ENCODE results near the gene ULK4.

Gene ULK4

GRCh38 chr3:41419809-41420208 is 542.1 kb downstream of the ULK4 start:
- Histone ChIP-seq H3K79me2 (ENCODE audit: insufficient read depth, low read length) (no peaks in the 10 kb centered on the region), H3K36me3 (ENCODE audit: insufficient read depth, low read length) (no peaks in the 10 kb centered on the region), H3K9me3 (ENCODE audit: insufficient read depth, low read length, severe bottlenecking) (no peaks in the 10 kb centered on the region), H3K27ac (ENCODE audit: low read length) (no peak overlapping the region), H3K9ac (ENCODE audit: low read depth, low read length) (no peak overlapping the region), H2AFZ (ENCODE audit: low read depth, low read length) (no peak overlapping the region), H3K27me3 (ENCODE audit: insufficient read depth, low read length, poor library complexity) (no peaks in the 10 kb centered on the region), H3K4me2 (ENCODE audit: insufficient read depth, low read length) (no peak overlapping the region), H3K4me1 (ENCODE audit: insufficient read depth, low read length) (0 out of 2 replicates have a peak, but pooled peaks cover 2% of the 10 kb centered on the region), H4K20me1 (ENCODE audit: insufficient read depth, low read length) (no peaks in the 10 kb centered on the region), H3K4me3 (ENCODE audit: low read depth in 1 of 2, low read length in 2 of 2) (no peak overlapping the region)
- TF ChIP-seq EZH2 (IDR thresholded peaks at IDR 0.05; ENCODE audit: borderline replicate concordance, low read depth, low read length, severe bottlenecking), result no peak
- TF ChIP-seq, protein P1, sequence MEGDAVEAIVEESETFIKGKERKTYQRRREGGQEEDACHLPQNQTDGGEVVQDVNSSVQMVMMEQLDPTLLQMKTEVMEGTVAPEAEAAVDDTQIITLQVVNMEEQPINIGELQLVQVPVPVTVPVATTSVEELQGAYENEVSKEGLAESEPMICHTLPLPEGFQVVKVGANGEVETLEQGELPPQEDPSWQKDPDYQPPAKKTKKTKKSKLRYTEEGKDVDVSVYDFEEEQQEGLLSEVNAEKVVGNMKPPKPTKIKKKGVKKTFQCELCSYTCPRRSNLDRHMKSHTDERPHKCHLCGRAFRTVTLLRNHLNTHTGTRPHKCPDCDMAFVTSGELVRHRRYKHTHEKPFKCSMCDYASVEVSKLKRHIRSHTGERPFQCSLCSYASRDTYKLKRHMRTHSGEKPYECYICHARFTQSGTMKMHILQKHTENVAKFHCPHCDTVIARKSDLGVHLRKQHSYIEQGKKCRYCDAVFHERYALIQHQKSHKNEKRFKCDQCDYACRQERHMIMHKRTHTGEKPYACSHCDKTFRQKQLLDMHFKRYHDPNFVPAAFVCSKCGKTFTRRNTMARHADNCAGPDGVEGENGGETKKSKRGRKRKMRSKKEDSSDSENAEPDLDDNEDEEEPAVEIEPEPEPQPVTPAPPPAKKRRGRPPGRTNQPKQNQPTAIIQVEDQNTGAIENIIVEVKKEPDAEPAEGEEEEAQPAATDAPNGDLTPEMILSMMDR (IDR thresholded peaks at IDR 0.05; ENCODE audit: borderline replicate concordance, extremely low read depth, low read length, poor library complexity, severe bottlenecking), result no peak
- ATAC-seq (ENCODE audit: insufficient read depth, low read depth) (no peak), DNase-seq (no peak)

- no peaks in the 10 kb centered on the region for H3K27me3 ChIP-seq (ENCODE audit: insufficient read depth, low read length, poor library complexity)
- H4K20me1 ChIP-seq (ENCODE audit: insufficient read depth, low read length), result no peaks in the 10 kb centered on the region
- TF ChIP-seq, protein P1 (IDR thresholded peaks at IDR 0.05; ENCODE audit: borderline replicate concordance, extremely low read depth, low read length, poor library complexity, severe bottlenecking), result no peak
- TF ChIP-seq EZH2 (IDR thresholded peaks at IDR 0.05; ENCODE audit: borderline replicate concordance, low read depth, low read length, severe bottlenecking), result no peak
- H3K27ac ChIP-seq (ENCODE audit: low read length), result no peak overlapping the region
- H3K4me3 ChIP-seq (ENCODE audit: low read depth in 1 of 2, low read length in 2 of 2), result no peak overlapping the region
- no peak overlapping the region for H3K4me2 ChIP-seq (ENCODE audit: insufficient read depth, low read length)
- no peaks in the 10 kb centered on the region for H3K36me3 ChIP-seq (ENCODE audit: insufficient read depth, low read length)
- no peak for DNase-seq
- no peaks in the 10 kb centered on the region for H3K9me3 ChIP-seq (ENCODE audit: insufficient read depth, low read length, severe bottlenecking)
- H3K4me1 ChIP-seq (ENCODE audit: insufficient read depth, low read length), result no peaks in the 10 kb centered on the region
- no peak overlapping the region for H2AFZ ChIP-seq (ENCODE audit: low read depth, low read length)
- H3K9ac ChIP-seq (ENCODE audit: low read depth, low read length), result no peak overlapping the region
- ATAC-seq (ENCODE audit: insufficient read depth, low read depth), result no peak
- H3K79me2 ChIP-seq (ENCODE audit: insufficient read depth, low read length), result no peaks in the 10 kb centered on the region
Measured at GRCh38 chr3:41418961-41419691, 542.8 kb downstream of the ULK4 start.

DNA sequence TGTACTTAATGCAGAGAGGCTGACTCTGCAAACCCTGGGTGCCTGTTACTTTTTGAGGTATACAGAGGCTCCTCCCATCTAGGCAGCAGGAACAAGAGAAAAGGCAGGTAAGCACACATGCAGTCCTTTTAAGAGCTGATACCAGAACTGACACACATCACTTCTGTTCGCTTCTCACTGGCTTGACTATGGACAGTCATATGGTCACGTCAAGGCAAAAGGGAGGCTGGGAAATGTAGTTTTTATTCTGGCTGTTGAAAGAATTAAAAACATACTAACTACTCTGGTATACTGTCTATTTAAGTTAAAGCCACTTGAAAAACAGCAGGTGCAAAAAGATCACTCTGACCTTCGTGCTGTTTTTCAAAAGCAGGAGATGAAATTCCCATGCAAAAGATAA is 544.3 kb downstream of the ULK4 start:
- no peaks in the 10 kb centered on the region for H4K20me1 ChIP-seq (ENCODE audit: insufficient read depth, low read length)
- H2AFZ ChIP-seq (ENCODE audit: low read depth, low read length), result no peak overlapping the region
- TF ChIP-seq EZH2 (IDR thresholded peaks at IDR 0.05; ENCODE audit: borderline replicate concordance, low read depth, low read length, severe bottlenecking), result no peak
- TF ChIP-seq, protein P1 (IDR thresholded peaks at IDR 0.05; ENCODE audit: borderline replicate concordance, extremely low read depth, low read length, poor library complexity, severe bottlenecking), result no peak
- no peak overlapping the region for H3K9ac ChIP-seq (ENCODE audit: low read depth, low read length)
- H3K4me3 ChIP-seq (ENCODE audit: low read depth in 1 of 2, low read length in 2 of 2), result no peak overlapping the region
- H3K9me3 ChIP-seq (ENCODE audit: insufficient read depth, low read length, severe bottlenecking), result no peaks in the 10 kb centered on the region
- H3K4me2 ChIP-seq (ENCODE audit: insufficient read depth, low read length), result no peak overlapping the region
- DNase-seq, result no peak
- H3K27ac ChIP-seq (ENCODE audit: low read length), result no peak overlapping the region
- H3K79me2 ChIP-seq (ENCODE audit: insufficient read depth, low read length), result no peaks in the 10 kb centered on the region
- H3K4me1 ChIP-seq (ENCODE audit: insufficient read depth, low read length), result no peaks in the 10 kb centered on the region
- H3K36me3 ChIP-seq (ENCODE audit: insufficient read depth, low read length), result no peaks in the 10 kb centered on the region
- ATAC-seq (ENCODE audit: insufficient read depth, low read depth), result no peak
- no peaks in the 10 kb centered on the region for H3K27me3 ChIP-seq (ENCODE audit: insufficient read depth, low read length, poor library complexity)

Data from DND-41 (cell line).